ENCODE results near the gene KIF21B.

Gene KIF21B

DNA sequence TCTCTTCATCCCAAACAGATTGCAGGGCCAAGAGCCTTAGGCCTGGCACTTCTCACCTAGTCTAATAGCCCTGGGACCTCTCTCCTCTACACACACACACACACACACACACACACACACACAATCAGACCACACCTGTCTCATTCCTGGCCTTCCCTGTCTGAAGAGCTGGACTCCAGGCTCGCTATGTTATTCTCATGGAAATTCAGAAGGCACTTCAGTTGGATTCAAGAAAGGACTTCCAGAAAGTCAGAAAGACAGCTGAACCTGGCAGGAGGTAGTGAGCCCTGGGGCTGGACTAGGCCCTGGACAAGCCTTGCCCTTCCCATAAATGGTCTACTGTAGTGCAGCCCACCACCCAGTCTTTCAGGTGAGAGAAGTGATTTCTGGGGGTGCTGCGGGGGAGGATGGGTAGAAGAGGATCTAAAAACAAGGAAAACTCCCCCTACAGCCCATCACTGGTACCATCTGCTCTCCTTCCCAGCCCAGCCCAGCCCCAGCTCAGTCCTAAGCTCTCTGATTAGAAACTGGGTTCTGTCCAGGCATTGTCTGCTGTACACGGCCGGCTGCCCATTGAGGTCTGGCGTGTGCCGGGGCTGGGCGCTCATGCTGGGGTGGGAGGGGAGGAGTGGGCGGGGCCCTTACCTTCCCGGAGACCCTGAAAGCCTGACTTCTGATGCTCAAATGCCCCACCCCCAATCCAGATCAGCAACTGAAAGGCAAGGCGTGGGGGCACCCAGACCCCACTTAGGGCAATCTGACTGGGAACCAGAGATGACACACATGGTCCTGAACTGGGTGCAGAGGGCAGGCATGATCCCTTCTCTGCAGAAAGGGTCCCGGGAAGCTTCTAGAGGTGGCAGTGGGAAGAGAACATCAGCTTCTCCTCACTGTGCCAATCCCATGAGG, 2.5 kb downstream of the KIF21B start:
- DNase-seq (ENCODE audit: low read depth in 2 of 3, low spot score in 2 of 3) = no peak

DNA sequence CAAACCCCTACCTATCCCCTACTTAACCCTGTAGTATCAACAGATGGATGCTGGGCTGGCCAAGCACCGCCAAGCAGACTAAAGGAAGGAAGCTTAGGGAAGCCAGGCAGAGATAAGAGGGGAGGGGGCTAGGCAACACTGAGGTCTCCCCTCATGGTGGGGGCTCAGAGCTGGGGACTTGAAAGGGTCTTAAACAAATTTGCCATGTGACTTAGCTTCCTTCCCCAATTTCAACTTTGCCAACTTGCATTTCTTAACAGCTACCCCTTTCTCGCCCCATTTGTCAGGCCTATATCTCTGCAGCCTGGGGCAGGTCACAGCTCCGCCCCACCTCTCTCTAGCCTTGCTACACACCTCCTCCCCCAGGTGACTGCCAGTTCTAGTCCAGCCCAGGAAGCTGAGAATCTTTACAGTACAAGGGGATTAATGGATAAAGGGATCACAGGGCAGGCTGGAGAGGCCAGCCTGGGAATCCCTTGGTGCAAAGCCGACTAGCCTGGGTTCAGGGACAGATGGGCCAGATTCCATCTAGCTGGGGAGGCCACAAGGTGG, 3.4 kb downstream of the KIF21B start:
- no peak for DNase-seq (ENCODE audit: low read depth in 2 of 3, low spot score in 2 of 3)

DNA sequence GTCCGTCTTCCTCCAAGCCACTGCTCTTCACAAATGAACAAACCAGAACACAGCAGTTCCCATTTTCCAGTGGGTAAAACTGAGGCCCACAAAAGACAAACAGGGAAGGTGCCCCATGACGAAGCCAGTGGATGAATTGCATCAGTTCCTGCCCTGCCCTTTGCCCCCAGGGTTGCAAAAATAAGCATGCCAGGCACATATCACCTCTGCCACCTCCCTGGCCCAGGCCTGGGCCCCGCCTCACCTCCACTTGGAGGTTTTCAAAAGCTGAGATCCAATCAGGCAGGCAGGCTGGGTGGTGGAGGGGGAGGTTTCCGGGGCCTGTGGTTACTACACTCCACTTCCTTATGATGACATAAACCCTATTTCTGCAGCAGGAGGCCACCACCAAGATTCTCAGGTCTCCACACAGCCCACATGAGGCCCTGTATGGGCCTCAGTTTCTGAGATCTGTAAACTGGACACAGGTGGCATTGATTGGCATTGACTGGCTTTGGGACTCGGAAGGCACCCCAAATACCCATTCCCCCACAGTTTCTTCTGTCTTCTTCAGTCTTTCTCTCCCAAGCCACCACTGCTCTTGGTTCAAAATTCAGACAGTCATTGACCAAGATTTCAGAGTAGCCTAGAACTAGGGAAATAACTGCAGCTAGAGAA, 4.1 kb downstream of the KIF21B start:
- DNase-seq (ENCODE audit: low read depth in 2 of 3, low spot score in 2 of 3) = peak in 2 of 3 experiments; percentile 60 to 83

DNA sequence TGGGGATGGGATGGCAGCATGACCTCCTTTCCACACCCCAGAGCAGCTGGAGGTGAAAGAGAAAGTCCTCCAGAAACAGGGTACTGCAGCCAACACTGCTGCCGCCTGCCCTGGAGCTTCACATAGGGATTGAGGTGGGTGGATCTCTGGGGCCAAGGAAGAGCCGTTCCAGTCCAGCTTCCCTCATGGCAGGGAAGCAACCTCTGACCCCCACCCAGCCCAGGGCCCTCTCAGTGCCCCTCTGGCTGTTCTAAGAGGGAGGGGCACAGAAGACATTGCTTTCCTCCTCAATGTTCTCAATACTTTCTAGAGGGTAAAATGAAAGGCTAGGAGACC, 5.7 kb downstream of the KIF21B start:
- DNase-seq (ENCODE audit: low read depth in 2 of 3, low spot score in 2 of 3) = no peak

DNA sequence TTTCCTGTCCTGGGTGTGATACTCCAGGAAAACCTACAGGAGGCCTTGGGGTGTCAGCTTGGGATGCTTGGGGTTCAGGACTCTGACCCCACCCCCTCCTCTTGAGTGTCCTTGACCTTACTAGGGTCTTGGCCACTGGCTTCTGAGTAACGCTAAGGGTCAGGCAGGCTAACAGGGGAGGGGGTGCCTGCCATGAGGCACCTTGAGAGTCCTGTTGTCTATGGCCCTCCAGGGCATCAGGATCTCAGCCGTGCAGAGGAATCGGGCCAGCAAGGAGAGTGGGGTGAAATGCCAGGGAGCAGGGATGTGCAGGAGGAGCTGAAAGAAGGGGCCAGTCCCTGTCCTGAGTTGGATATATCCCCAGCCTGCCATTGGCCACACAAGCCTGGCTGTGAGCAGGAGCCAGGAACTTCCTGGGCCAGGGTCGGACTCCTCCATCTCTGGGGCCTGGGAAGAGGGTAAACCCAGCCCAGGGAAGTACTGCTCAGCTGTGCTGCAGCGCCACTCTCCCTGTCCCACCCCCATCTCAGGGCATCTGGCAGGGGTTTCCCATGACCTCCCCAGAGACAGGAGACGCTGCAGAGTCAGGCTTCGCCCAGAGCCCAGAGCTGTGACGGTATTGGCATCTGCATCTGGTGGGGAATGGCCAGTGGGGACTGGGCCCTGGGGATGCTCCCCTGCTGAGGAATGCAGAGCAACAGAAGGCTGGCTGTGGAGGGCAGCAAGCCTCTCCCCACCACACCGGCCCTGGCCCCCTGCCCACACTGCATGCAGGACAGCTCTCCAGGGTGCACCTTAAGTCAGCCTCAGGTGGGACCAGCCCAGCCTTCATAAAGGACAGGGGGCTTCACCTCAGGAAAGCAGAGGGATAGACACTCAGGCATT, 6.3 kb downstream of the KIF21B start:
- DNase-seq (ENCODE audit: low read depth in 2 of 3, low spot score in 2 of 3) = no peak

DNA sequence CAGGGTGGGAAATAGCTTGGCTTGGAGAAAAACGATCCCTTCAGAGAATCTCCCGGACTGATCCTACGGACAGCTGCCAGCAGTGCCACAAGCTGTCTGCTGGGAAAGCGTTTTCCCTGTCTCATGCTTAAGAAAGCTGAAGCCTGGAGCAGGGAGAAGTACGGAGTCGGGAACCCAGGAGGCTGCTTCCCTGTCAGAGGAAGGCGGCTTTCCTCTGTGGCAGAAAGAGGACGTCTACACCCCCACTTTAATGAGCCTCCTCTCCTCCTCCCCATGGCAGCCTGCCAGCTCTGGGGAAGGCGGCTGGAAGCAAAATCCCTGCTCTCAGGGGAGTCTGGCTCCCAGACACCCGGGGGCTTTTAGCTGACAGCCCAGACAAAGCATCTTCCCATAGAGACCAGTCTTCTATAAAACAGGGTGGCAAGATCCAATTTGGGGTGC, 7.3 kb downstream of the KIF21B start:
- DNase-seq (ENCODE audit: low read depth in 2 of 3, low spot score in 2 of 3) = no peak

DNA sequence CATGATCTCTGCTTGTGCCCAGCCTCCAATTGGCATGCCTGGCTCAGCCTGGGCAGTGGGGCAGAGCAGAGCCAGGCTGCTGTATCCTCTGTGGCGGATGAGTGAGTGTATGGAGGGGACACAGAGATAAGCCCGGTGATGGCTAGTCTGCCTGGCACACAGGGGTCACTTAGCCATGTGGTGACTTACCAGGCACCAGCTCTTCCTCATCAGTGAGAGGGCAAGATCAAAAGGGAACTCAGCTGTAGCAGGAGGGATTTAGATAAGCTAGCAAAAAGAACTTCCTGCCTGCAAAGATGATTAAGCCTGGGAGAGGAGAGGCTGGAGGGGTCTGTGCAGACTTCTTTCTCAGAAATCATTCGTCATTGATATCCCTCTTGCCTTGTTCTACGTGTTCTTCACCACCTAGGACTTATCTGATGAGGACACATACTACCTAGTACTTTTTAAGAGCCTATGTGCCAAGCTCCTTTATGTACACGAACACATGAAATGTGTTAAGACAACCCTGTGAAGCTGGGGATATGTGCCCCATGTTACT, 7.9 kb downstream of the KIF21B start:
- no peak for DNase-seq (ENCODE audit: low read depth in 2 of 3, low spot score in 2 of 3)

DNA sequence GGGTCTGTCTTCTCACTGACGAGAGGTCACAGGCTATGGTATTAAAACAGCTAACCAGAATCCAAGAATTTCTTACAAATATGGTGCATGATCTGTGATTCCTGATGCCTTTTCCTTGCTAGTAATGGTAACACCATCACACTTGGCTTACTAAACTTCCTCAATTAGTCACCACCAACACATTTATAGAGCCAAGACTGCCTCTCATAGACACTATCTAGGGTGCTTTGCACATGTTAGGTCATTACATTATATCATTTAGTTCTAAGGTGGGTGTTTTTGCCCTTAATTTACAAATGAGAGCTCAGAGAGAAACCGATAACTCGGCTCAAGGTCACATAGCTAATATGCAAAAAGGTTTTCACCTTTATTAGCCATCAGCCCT, 8.7 kb downstream of the KIF21B start:
- no peak for DNase-seq (ENCODE audit: low read depth in 2 of 3, low spot score in 2 of 3)

DNA sequence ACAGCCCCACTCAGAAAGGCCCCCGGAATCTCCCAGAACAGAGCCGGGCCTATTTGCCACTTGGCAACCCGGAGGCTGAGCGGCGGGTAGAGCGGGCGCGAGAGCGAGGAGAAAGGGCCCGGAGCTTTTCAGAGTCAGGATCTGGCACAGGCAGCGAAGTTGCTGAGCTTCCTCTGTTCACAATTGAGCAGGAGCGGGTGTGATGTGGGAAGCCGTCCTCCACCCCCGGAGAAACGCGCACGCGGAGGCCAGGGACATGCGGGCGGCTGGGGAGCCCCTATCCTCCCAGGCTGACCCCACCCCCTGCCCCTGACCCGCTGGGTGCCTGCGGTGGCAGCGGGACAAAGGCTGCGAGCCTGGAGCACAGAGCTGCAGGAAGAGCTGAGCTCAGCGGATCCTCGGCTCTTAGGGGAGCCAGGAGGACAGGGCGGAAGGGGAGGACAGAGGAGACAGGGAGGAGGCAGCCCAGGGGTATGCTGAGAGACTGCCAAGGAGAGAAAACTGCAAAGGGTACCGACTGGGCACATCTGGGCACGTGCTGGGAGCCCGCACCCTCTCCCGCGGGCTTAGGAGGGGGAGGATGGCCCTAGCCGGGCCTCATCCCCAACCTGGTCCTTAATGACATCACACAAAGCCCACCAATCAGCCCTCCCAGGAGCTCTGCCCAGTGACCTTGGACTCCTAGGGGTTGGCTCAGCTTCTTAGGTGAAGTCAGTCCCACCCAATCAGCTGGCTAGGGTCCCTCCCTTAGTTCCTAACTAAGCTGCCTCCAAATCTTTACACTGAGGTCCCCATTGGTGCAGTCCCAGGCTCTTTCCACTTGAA, 9.3 kb downstream of the KIF21B start:
- DNase-seq (ENCODE audit: low read depth in 2 of 3, low spot score in 2 of 3) = no peak

DNA sequence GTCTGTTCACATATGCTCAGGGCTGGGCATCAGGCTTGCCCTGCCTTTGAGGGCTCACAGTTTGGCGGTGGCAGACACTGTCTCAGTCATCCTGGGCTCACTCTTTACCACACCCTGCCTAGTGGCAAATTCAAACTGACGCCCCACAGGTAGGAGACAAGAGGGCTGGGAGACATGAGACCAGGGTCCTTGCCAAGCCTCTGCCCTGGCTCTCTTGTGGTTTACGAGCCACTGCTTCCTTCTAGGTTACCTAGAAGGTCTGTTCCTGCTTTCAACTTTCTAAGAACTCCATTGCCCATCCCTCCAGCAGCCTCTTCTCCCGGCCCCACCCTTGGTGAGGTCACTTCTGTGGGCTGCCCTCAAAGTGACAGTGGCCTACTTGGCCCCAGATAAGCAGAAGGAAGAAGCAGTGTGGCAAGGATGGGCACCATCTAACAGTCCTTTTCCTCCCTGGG, 10.5 kb downstream of the KIF21B start:
- no peak for DNase-seq (ENCODE audit: low read depth in 2 of 3, low spot score in 2 of 3)

DNA sequence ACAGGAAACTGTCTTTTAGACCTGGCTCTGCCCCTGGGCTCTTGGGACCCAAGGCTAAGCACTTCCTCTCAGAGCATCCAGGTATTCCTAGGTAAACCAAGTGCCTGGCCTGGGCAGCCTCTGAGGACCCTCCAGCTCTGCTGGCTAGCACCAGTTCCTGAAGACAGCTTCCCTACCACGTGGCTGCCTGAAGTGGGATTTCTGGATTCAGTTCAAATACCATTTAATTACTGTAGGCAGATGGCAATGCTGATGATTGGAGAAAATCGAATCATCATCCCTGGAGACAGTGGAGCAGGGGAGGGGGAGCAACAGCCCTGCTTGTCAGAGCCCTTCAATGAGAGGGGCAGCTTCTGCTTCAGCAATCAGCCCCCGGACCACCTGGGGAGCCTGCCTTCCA, 11.9 kb downstream of the KIF21B start:
- DNase-seq (ENCODE audit: low read depth in 2 of 3, low spot score in 2 of 3) = no peak

DNA sequence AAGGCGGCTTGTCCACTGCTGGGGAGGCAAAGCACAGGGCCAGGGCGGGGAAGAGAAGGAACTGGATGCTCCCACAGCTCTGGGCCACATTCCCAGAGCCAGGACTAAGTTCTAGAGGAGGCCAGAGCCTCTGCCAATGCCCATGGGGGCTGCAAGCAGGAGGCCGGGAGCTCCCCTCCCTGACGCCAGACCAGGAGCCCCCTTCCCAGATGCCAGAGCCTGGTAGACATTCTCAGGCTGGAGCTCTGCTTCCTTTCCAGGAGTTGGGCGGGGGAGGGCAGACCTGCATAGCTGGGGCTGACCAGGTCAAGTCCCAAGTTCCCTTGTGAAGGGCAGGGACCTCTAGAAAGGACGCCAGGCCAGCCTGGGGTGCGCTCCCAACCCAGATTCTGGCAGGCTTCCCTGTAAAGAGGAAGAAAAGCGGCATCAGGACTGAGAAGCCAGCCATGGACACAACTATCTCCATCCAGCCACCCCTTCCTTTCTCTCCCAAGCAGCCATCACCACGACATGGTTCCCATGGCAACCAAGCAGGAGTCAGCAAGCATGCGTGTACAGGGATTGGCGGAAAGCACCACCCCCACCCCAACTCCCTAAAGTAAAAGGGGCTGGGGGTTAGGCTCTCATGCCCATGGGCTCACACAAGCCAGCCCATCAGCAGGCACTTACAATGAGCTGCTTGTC, 13.4 kb downstream of the KIF21B start:
- DNase-seq (ENCODE audit: low read depth in 2 of 3, low spot score in 2 of 3) = no peak

DNA sequence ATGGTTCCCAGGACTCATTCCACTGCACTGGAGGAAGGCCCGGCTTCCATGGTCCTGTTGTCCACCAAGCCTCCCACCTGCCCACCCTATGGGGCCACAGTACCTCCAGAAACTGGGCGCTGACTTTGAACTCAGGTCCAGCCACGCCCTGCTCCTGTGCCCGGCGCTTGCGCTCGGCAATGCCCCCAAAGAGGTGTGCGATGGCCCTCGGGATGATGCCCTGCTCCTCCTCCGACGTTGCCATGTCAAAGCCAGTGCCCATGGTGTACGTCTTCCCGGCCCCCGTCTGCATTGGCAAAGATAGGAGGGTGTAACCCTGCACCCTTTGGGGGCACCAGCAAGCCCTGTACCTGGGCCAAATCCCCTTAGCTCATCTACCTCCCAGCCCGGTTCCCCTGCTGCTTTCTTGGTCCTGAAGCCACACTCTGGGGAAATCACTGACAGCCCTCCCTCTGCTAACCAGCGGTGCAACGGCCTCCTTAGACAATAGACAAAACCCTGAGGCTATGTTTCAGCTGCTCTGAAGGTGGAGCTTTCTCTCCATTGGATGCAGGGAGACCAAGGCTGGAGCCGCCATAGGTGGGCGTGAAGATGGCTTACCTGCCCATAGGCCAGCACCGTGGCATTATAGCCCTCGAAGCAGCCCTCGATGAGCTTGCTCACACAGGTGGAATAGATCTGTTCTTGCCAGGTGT, 14.7 kb downstream of the KIF21B start:
- no peak for DNase-seq (ENCODE audit: low read depth in 2 of 3, low spot score in 2 of 3)

DNA sequence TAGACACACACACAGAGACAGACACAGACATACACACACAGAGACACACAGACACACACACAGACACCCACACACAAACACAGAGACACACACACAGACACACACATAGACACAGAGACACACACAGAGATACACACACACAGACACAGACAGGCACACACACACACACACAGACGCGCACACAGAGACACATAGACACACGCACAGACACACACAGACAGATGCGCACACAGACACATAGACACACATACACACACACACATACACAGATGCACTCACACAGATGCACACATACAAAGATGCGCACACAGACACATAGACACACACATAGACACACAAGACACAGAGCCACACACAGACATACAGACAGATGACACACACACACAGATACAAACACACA, 16.0 kb downstream of the KIF21B start:
- DNase-seq (ENCODE audit: low read depth in 2 of 3, low spot score in 2 of 3) = no peak

DNA sequence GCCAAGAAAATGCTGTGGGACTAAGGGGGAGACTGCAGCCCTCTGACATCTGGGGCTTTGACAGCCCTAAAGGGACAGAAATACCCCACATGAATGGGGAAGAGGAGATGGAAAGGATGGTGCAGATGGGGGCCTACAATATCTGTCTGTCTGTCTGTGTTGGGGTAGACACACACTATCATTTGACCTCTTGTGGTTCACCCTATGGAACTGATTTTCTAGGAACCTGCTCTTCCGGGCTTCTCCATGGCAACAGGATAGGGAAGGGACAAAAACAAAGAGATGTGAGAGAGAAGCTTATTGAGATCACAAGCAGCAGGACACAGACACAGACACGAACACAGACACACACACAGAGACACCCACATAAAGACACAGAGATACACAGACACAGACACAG, 17.1 kb downstream of the KIF21B start:
- DNase-seq (ENCODE audit: low read depth in 2 of 3, low spot score in 2 of 3) = no peak

DNA sequence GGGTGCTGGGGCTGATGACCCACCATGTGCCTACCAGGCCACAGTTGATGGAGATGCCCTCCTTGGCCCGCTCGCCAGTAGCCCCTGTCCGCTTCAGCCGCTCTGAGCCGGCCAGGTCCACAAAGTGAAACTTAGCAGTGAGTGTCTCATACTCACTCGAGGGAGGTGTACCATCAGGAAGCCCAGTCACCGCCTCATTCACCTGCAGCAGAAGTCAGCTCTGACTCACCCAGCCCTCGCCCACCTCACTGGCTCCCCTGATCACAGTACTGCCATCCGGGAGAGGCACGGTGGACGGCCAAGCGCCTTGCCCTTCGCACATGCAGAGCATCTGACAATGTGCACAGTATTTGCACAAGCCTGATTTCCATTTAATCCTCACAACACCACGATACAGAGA, 18.8 kb downstream of the KIF21B start:
- DNase-seq (ENCODE audit: low read depth in 2 of 3, low spot score in 2 of 3) = no peak

DNA sequence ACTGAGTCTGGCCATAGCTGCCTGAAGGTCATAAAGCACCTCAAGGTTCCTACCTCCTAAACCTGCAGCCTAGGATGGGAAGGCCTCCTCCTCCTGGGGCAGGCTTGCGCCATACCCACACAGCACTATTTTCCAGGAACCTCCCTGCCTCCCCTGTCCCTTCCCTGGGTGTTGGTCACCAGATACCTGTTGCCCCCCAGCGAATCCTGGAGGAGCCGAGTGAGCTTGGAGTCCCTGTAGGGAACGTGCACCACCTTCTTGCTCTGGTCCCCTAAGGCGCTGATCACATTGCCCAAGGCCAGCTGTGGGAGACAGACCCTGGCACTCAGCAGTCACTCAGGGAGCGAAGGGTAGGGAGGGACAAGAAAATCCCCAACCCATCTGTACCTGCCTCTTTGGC, 19.4 kb downstream of the KIF21B start:
- no peak for DNase-seq (ENCODE audit: low read depth in 2 of 3, low spot score in 2 of 3)

DNA sequence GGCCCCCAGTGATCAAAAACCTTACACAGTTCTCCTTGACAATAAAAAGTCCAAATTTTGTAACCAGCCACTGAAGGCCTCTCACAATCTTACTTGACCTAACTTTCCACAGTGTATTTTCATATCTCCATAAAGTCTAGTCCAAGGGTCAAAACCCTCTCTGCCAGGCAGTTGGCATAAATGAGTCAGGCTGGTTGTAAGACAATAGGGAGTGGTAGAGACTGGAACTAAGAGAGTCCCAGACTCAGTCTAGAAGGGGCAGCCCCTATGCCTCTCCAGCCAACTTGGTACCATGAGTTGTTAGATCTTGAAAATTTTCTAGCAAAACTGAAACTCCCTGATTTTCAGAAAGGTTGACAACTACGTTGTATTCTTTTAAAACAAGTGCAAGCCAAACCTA, 21.0 kb downstream of the KIF21B start:
- no peak for DNase-seq (ENCODE audit: low read depth in 2 of 3, low spot score in 2 of 3)

DNA sequence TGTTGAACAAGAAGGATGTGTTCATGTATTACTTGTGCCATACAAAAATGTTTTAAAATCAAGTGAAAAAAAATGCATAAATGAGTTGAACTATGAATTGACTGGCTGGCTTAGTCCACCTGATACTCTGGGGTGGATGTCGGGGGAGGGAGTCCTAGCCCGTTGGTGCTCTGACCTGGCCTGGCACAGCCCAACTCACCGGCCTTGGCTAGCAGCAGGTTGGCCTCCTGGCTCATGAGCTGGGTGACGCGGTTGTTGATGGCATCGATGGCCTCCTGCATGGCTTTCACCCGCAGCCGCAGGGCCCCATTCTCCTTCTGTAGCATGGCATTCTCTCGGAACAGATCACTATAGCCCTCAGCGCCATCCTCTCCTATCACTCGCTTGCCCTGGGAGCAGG, 21.6 kb downstream of the KIF21B start:
- no peak for DNase-seq (ENCODE audit: low read depth in 2 of 3, low spot score in 2 of 3)
